GM10266 (cell line): ENCODE measurements around the gene DCLK1.
"Not testable (repeated sequence)": the region's sequence is repeated elsewhere in the genome, so short reads cannot be mapped to it uniquely, and the experiment has no call there.

Source experiments
- DNase-seq: peaks from one replicate; pipeline ENCODE4 v3.0.0; 2012; ENCODE audit errors: extremely low spot score
- CTCF ChIP-seq: IDR thresholded peaks from 2 replicates; pipeline ENCODE4 v1.5.1; 2012; ENCODE audit warnings: mild to moderate bottlenecking, low read depth; ENCODE audit not compliant: control insufficient read depth, insufficient read depth; ENCODE audit errors: missing control alignments

Gene DCLK1

GRCh38 chr13:35977060-35977459, 154.1 kb downstream of the DCLK1 start:
- TF ChIP-seq CTCF, result no peak
- DNase-seq, result no peak

- DNase-seq, result no peak
- no peak for TF ChIP-seq CTCF
Observed at GRCh38 chr13:35976126-35976525, 155.1 kb downstream of the DCLK1 start.

- not testable (repeated sequence) for DNase-seq
Observed at GRCh38 chr13:35966951-35967350, 164.2 kb downstream of the DCLK1 start.

GRCh38 chr13:35966024-35966423, 165.2 kb downstream of the DCLK1 start:
- TF ChIP-seq CTCF, result no peak

GRCh38 chr13:35965226-35965927, 165.8 kb downstream of the DCLK1 start:
- no peak for TF ChIP-seq CTCF
- no peak for DNase-seq

More at GRCh38 chr13:35966024-35966423, 165.2 kb downstream of the DCLK1 start:
- DNase-seq, result no peak

GRCh38 chr13:35964863-35965180, 166.4 kb downstream of the DCLK1 start:
- DNase-seq, result no peak
- no peak for TF ChIP-seq CTCF

GRCh38 chr13:35964011-35964862, 166.9 kb downstream of the DCLK1 start:
- no peak for TF ChIP-seq CTCF
- no peak for DNase-seq
